HepG2 (cell line): ENCODE data around the gene TVP23A. TPM values are rescaled to one million over a fixed set of nuclear protein-coding genes. Genes with fewer than 3 reads are reported as not detected.

Experiments
- ATAC-seq: fragments of 200-7000 bp; cut with Tn5 transposase; 3 replicates; pipeline ENCODE4 v1.9.1; 2020; ENCODE audit warnings: mild to moderate bottlenecking, moderate library complexity
- BruUV-seq: library from RNA; stranded (reverse); fragments of 400-500 nt; replicated peaks from 2 replicates; lab custom pipeline; 2021; lab: Mats Ljungman, UMichigan
- CTCF ChIA-PET: fragments of 300-600 bp; formaldehyde crosslinking; extraction: SDS; loops from one replicate; lab custom pipeline; 2021; ENCODE audit warnings: low total read pairs, inconsistent platforms, low intra/inter-chr PET ratio; lab: Yijun Ruan, JAX
- POLR2A ChIA-PET: fragments of 350-600 bp; sonication (Branson Sonifier 250); formaldehyde crosslinking; loops from one replicate; lab custom pipeline; 2020; ENCODE audit warnings: antibody characterized with exemption, inconsistent platforms; lab: Yijun Ruan, JAX
- DNase-seq: peaks from one replicate; pipeline ENCODE4 v3.0.0-alpha.2; 2015; ENCODE audit warnings: low spot score
- FAIRE-seq: peaks from 3 replicates; lab custom pipeline; 2011; peaks lifted over from hg19 to GRCh38; lab: Jason Lieb, UNC
- H2AFZ ChIP-seq: one replicate; pipeline ENCODE4 v1.6.1; 2011; ENCODE audit warnings: low read length, inconsistent platforms
- H3K27ac ChIP-seq: fragments of 300-600 bp; 3 replicates; pipeline ENCODE4 v1.8.0; 2011; ENCODE audit warnings: mixed run types, mild to moderate bottlenecking, mixed read lengths, low read length, inconsistent platforms; ENCODE audit not compliant: insufficient read depth; ENCODE audit errors: extremely low read length
- H3K27me3 ChIP-seq, 2 experiments: fragments of 200-600 bp in 1 of 2; 2 replicates in 1 of 2; 3 replicates in 1 of 2; pipeline versions ENCODE4 v1.6.0 to v1.8.0; 2011; ENCODE audit warnings: low read length in 2 of 2, mild to moderate bottlenecking in 2 of 2, moderate library complexity in 2 of 2, inconsistent platforms in 1 of 2; ENCODE audit not compliant: insufficient read depth in 2 of 2, control insufficient read depth in 1 of 2
- H3K36me3 ChIP-seq, 2 experiments: fragments of 200-600 bp in 1 of 2; replicated peaks in 1 of 2; 2 replicates in 1 of 2; 3 replicates in 1 of 2; pipeline versions ENCODE4 v1.5.1 to v1.8.0; 2011; ENCODE audit warnings: low read length in 2 of 2, inconsistent platforms in 1 of 2; ENCODE audit not compliant: insufficient read depth in 2 of 2, control insufficient read depth in 1 of 2
- H3K4me1 ChIP-seq: 2 replicates; pipeline ENCODE4 v1.5.1; 2012; ENCODE audit warnings: low read length, inconsistent platforms; ENCODE audit not compliant: insufficient read depth
- H3K4me2 ChIP-seq: 2 replicates; pipeline ENCODE4 v1.6.0; 2011; ENCODE audit warnings: low read depth, low read length, inconsistent platforms
- H3K4me3 ChIP-seq, 3 experiments: fragments of 200-600 bp in 1 of 3; sonication (generic), shearing (Covaris generic) in 1 of 3; replicated peaks in 1 of 3; 2 replicates each; pipeline ENCODE4 v1.5.1; 2011 to 2016; ENCODE audit warnings: low read length in 3 of 3, inconsistent platforms in 2 of 3, low read depth in 2 of 3, mild to moderate bottlenecking in 2 of 3, control low read depth in 1 of 3, mixed read lengths in 1 of 3; ENCODE audit not compliant: insufficient read depth in 1 of 3
- H3K79me2 ChIP-seq: one replicate; pipeline ENCODE4 v1.6.1; 2011; ENCODE audit warnings: low read length, inconsistent platforms; ENCODE audit not compliant: insufficient read depth
- H3K9ac ChIP-seq: 2 replicates; pipeline ENCODE4 v1.6.0; 2011; ENCODE audit warnings: mild to moderate bottlenecking, low read depth, low read length, inconsistent platforms; ENCODE audit not compliant: insufficient read depth
- H3K9me3 ChIP-seq: 2 replicates; pipeline ENCODE4 v1.5.1; 2012; ENCODE audit warnings: mild to moderate bottlenecking, low read length
- H4K20me1 ChIP-seq: 2 replicates; pipeline ENCODE4 v1.6.0; 2011; ENCODE audit warnings: inconsistent platforms, mild to moderate bottlenecking, low read length, moderate library complexity; ENCODE audit not compliant: insufficient read depth
- CENPBD1 ChIP-seq: sonication (generic); formaldehyde crosslinking; IDR thresholded peaks from 2 replicates; pipeline ENCODE4 v1.8.0; 2022; ENCODE audit warnings: missing genetic modification reagents, low read depth, mild to moderate bottlenecking, borderline replicate concordance
- ELF4 ChIP-seq: sonication (generic); formaldehyde crosslinking; IDR thresholded peaks from 2 replicates; pipeline ENCODE4 v1.5.0; 2020; ENCODE audit warnings: missing genetic modification reagents, mild to moderate bottlenecking, moderate library complexity, borderline replicate concordance
- KLF9 ChIP-seq: IDR thresholded peaks from 2 replicates; pipeline ENCODE4 v1.6.1; 2016; ENCODE audit warnings: low read depth
- MXD4 ChIP-seq: IDR thresholded peaks from 2 replicates; pipeline ENCODE4 v1.6.1; 2016; ENCODE audit warnings: mild to moderate bottlenecking, missing biosample characterization, missing genetic modification reagents
- RAD51 ChIP-seq: fragments of 450-650 bp; IDR thresholded peaks from 2 replicates; pipeline ENCODE4 v1.6.1; 2016; ENCODE audit warnings: borderline replicate concordance
- SAFB2 ChIP-seq: sonication (generic); formaldehyde crosslinking; IDR thresholded peaks from 2 replicates; pipeline ENCODE4 v1.5.1; 2020; ENCODE audit warnings: missing genetic modification reagents, low read depth, mild to moderate bottlenecking, borderline replicate concordance
- THYN1 ChIP-seq: sonication (generic); formaldehyde crosslinking; IDR thresholded peaks from 2 replicates; pipeline ENCODE4 v1.8.1; 2023; ENCODE audit warnings: low read depth, mild to moderate bottlenecking, moderate library complexity, missing genetic modification reagents, borderline replicate concordance
- ZBTB38 ChIP-seq: sonication (generic); formaldehyde crosslinking; IDR thresholded peaks from 2 replicates; pipeline ENCODE4 v1.5.1; 2020; ENCODE audit warnings: mild to moderate bottlenecking, missing genetic modification reagents
- ZHX2 ChIP-seq, 2 experiments: sonication (generic) in 1 of 2; formaldehyde crosslinking in 1 of 2; IDR thresholded peaks; 2 replicates each; pipeline versions ENCODE4 v1.6.1 to v1.9.0; 2014 to 2022; ENCODE audit warnings: antibody characterized with exemption in 1 of 2, borderline replicate concordance in 1 of 2, inconsistent platforms in 1 of 2, low read depth in 1 of 2, missing genetic modification reagents in 1 of 2
- ZMYM2 ChIP-seq: sonication (generic); formaldehyde crosslinking; IDR thresholded peaks from 2 replicates; pipeline ENCODE4 v1.8.0; 2022; ENCODE audit warnings: mild to moderate bottlenecking, missing genetic modification reagents
- ZNF136 ChIP-seq: sonication (generic); formaldehyde crosslinking; IDR thresholded peaks from 2 replicates; pipeline ENCODE4 v1.8.1; 2022; ENCODE audit warnings: low read depth, mild to moderate bottlenecking, moderate library complexity, missing genetic modification reagents
- ZNF143 ChIP-seq: sonication (generic); formaldehyde crosslinking; IDR thresholded peaks from 2 replicates; pipeline ENCODE4 v1.4.0; 2020; ENCODE audit warnings: missing genetic modification reagents
- ZNF331 ChIP-seq: sonication (generic); formaldehyde crosslinking; IDR thresholded peaks from 2 replicates; pipeline ENCODE4 v1.4.0; 2020; ENCODE audit warnings: missing genetic modification reagents
- ZSCAN31 ChIP-seq: sonication (generic); formaldehyde crosslinking; IDR thresholded peaks from 2 replicates; pipeline ENCODE4 v1.5.0; 2020; ENCODE audit warnings: low read depth, mild to moderate bottlenecking, missing genetic modification reagents
- WGBS: methylation state at CpG from one replicate; pipeline ENCODE4 v1.1.6; 2017; ENCODE audit warnings: low lambda C conversion rate; 5-methylcytosine and 5-hydroxymethylcytosine counted together
- in situ Hi-C: cut with HindIII; loops from 2 replicates; pipeline ENCODE4 v1.10.0; 2017; ENCODE audit warnings: low pct_unique_long_range_greater_than_20kb; ENCODE audit not compliant: extremely low pct_ligation_motif_present
- intact Hi-C: fragments of 100-400 bp; cut with micrococcal nuclease; formaldehyde crosslinking; loops from one replicate; pipeline ENCODE4 v1.10.0; 2022; ENCODE audit not compliant: unreplicated experiment
- polyA plus RNA-seq, 8 experiments: library from polyadenylated mRNA; depleted of rRNA in 3 of 8; stranded (reverse) in 7 of 8; unstranded in 1 of 8; fragments of >200 nt; fragmentation: Illumina TruSeq in 4 of 8; extraction: Trizol in 4 of 8; gene quantifications; 2 replicates each; pipeline versions ENCODE4 v1.2.1 to v1.2.3, GENCODE V29; 2011 to 2016; ENCODE audit warnings: low read depth in 4 of 8, missing spikeins in 1 of 8, mixed read lengths in 1 of 8; ENCODE audit not compliant: insufficient read depth in 1 of 8
- total RNA-seq, 5 experiments: library from RNA; depleted of rRNA; stranded (reverse); fragments of >200 nt; fragmentation: Illumina TruSeq; extraction: Trizol; gene quantifications; 2 replicates each; pipeline ENCODE4 v1.2.3, GENCODE V29; 2016; ENCODE audit warnings: low read depth in 1 of 5
- TF ChIP-seq, protein P1 (sequence below): sonication (generic); formaldehyde crosslinking; IDR thresholded peaks from 2 replicates; pipeline ENCODE4 v1.4.0; 2020; ENCODE audit warnings: mild to moderate bottlenecking, missing genetic modification reagents
- TF ChIP-seq, protein P2 (sequence below): sonication (generic); formaldehyde crosslinking; IDR thresholded peaks from 2 replicates; pipeline ENCODE4 v1.5.0; 2020; ENCODE audit warnings: missing genetic modification reagents

The TVP23A gene
- total and polyA plus RNA-seq, 2 of the 13 experiments (the other 11 are each of a cell fraction or from before 2014, with no cell fraction given) = not detected

GRCh38 chr16:10805334-10805733, 13.3 kb downstream of the TVP23A start (continued):
- TF ChIP-seq ZHX2 (IDR thresholded peaks at IDR 0.05; ENCODE audit: low read depth) (no peak), ZHX2 (CRISPR knock-in tag; IDR thresholded peaks at IDR 0.05; ENCODE audit: borderline replicate concordance) (no peak), ZNF136 (CRISPR knock-in tag) (no peak), ZNF143 (CRISPR knock-in tag) (no peak), ZSCAN31 (no peak), KLF9 (no peak)

DNA sequence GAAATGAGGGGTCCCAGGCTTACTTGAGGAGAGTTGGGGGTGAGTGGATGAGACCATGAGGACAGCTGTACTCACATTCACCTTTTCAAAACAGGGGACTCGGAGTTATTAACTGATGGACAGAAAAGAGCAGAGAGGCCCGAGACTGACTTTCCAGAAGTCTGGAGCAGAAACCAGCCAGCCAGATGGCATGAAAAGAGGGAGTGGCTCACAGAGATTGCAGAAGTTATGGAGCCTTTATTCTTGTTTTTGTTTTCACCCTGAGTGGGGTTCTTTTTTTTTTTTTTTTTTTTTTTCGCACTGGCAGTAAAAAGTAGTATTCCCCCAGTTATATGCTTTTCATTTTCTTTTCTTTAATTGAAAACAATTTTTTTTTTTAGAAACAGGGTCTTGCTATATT, 18.9 kb downstream of the TVP23A start:
- 56% methylated on average over 3 of the region's 3 CpGs for WGBS
- no peak overlapping the region for H3K4me2 ChIP-seq
- DNase-seq (no peak), ATAC-seq (no peak), FAIRE-seq (no peak)
- no peak overlapping the region for H3K4me3 ChIP-seq
- no peaks in the 10 kb centered on the region for H3K79me2 ChIP-seq
- H3K27me3 ChIP-seq = peaks cover 2 to 6% of the 10 kb centered on the region in 2 experiments; a peak in 2 of 5 replicates
- H4K20me1 ChIP-seq = no peaks in the 10 kb centered on the region
- in situ Hi-C loops = no loop called here
- POLR2A ChIA-PET = no interaction called here
- no peaks in the 10 kb centered on the region for H3K4me1 ChIP-seq
- BruUV-seq = no TSS peak
- CTCF ChIA-PET = no interaction called here
- H2AFZ ChIP-seq = no peak overlapping the region
- H3K27ac ChIP-seq = no peak overlapping the region
- no peak overlapping the region for H3K9ac ChIP-seq
- H3K9me3 ChIP-seq = no peaks in the 10 kb centered on the region
- intact Hi-C loops = no loop called here
- H3K36me3 ChIP-seq = no peaks in the 10 kb centered on the region
- TF ChIP-seq THYN1 (no peak), ZMYM2 (no peak), ZBTB38 (CRISPR knock-in tag) (no peak), MXD4 (CRISPR knock-in tag) (no peak), ELF4 (CRISPR knock-in tag) (no peak), SAFB2 (no peak), CENPBD1 (CRISPR knock-in tag) (no peak), ZNF331 (CRISPR knock-in tag) (no peak), RAD51 (no peak)
- TF ChIP-seq, protein P1, sequence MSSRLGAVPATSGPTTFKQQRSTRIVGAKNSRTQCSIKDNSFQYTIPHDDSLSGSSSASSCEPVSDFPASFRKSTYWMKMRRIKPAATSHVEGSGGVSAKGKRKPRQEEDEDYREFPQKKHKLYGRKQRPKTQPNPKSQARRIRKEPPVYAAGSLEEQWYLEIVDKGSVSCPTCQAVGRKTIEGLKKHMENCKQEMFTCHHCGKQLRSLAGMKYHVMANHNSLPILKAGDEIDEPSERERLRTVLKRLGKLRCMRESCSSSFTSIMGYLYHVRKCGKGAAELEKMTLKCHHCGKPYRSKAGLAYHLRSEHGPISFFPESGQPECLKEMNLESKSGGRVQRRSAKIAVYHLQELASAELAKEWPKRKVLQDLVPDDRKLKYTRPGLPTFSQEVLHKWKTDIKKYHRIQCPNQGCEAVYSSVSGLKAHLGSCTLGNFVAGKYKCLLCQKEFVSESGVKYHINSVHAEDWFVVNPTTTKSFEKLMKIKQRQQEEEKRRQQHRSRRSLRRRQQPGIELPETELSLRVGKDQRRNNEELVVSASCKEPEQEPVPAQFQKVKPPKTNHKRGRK (CRISPR knock-in tag) = no peak
- TF ChIP-seq, protein P2, sequence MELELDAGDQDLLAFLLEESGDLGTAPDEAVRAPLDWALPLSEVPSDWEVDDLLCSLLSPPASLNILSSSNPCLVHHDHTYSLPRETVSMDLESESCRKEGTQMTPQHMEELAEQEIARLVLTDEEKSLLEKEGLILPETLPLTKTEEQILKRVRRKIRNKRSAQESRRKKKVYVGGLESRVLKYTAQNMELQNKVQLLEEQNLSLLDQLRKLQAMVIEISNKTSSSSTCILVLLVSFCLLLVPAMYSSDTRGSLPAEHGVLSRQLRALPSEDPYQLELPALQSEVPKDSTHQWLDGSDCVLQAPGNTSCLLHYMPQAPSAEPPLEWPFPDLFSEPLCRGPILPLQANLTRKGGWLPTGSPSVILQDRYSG = no peak
